GM21381 (cell line): ENCODE measurements around the gene FRMD4A.

Source experiments
- ATAC-seq: cut with Tn5 transposase; IDR thresholded peaks from one replicate; pipeline ENCODE4 v1.9.1; 2021; ENCODE audit warnings: mild to moderate bottlenecking, moderate library complexity; ENCODE audit not compliant: unreplicated experiment

The FRMD4A gene

GRCh38 chr10:14330388-14331061 is at the start of gene FRMD4A:
FRMD4A (minus strand) TSS chr10:14330924.
- no peak for ATAC-seq

GRCh38 chr10:14379556-14380280 is 49.0 kb upstream of the FRMD4A start:
- no peak for ATAC-seq

GRCh38 chr10:14378387-14378960 is 47.8 kb upstream of the FRMD4A start:
- ATAC-seq, result no peak

GRCh38 chr10:14377591-14378175 is 47.0 kb upstream of the FRMD4A start:
- no peak for ATAC-seq

GRCh38 chr10:14374745-14375445 is 44.2 kb upstream of the FRMD4A start:
- ATAC-seq, result no peak

- no peak for ATAC-seq
Observed at GRCh38 chr10:14372606-14373005, 41.9 kb upstream of the FRMD4A start.

GRCh38 chr10:14371581-14371980 is 40.9 kb upstream of the FRMD4A start:
- ATAC-seq, result no peak

- no peak for ATAC-seq
Observed at GRCh38 chr10:14370894-14371293, 40.2 kb upstream of the FRMD4A start.

GRCh38 chr10:14369906-14370305 is 39.2 kb upstream of the FRMD4A start:
- no peak for ATAC-seq

- ATAC-seq, result no peak
Observed at GRCh38 chr10:14366760-14367159, 36.0 kb upstream of the FRMD4A start.

GRCh38 chr10:14365266-14365665 is 34.5 kb upstream of the FRMD4A start:
- ATAC-seq, result no peak

GRCh38 chr10:14362104-14362503 is 31.4 kb upstream of the FRMD4A start:
- ATAC-seq, result no peak

- ATAC-seq, result no peak
Observed at GRCh38 chr10:14360961-14361360, 30.2 kb upstream of the FRMD4A start.

- no peak for ATAC-seq
Observed at GRCh38 chr10:14360515-14360914, 29.8 kb upstream of the FRMD4A start.

- no peak for ATAC-seq
Observed at GRCh38 chr10:14358886-14359573, 28.3 kb upstream of the FRMD4A start.

GRCh38 chr10:14356921-14357320 is 26.2 kb upstream of the FRMD4A start:
- no peak for ATAC-seq

GRCh38 chr10:14355750-14356149 is 25.0 kb upstream of the FRMD4A start:
- ATAC-seq, result no peak

- ATAC-seq, result no peak
Observed at GRCh38 chr10:14353291-14353913, 22.7 kb upstream of the FRMD4A start.

GRCh38 chr10:14350006-14350405 is 19.3 kb upstream of the FRMD4A start:
- no peak for ATAC-seq

GRCh38 chr10:14349081-14349480 is 18.4 kb upstream of the FRMD4A start:
- ATAC-seq, result no peak
